HL-60 (cell line): ENCODE measurements around the gene FRAS1.
"Not testable (repeated sequence)": the region's sequence is repeated elsewhere in the genome, so short reads cannot be mapped to it uniquely, and the experiment has no call there.

Source experiments
- DNase-seq, 2 experiments: peaks; one replicate each; pipeline ENCODE4 v3.0.0-alpha.2; 2010 to 2020; ENCODE audit warnings: low read depth in 1 of 2, low spot score in 1 of 2
- H3K27ac ChIP-seq: fragments of 250-450 bp; sonication (Bioruptor Pico); replicated peaks from 2 replicates; pipeline ENCODE4 v1.5.1; 2020; ENCODE audit warnings: mild to moderate bottlenecking, moderate library complexity
- H3K27me3 ChIP-seq: fragments of 250-450 bp; sonication (Bioruptor Pico); 2 replicates; pipeline ENCODE4 v1.5.1; 2021; ENCODE audit warnings: mild to moderate bottlenecking, moderate library complexity; ENCODE audit not compliant: insufficient read depth, poor library complexity, severe bottlenecking
- H3K4me3 ChIP-seq: replicated peaks from 2 replicates; pipeline ENCODE4 v1.5.1; 2011; ENCODE audit warnings: mild to moderate bottlenecking, control low read depth, low read length; ENCODE audit not compliant: insufficient read depth
- GABPA ChIP-seq: IDR thresholded peaks from 2 replicates; pipeline ENCODE4 v1.6.1; 2012; ENCODE audit warnings: low read depth
- POLR2AphosphoS5 ChIP-seq: IDR thresholded peaks from 2 replicates; pipeline ENCODE4 v1.6.1; 2012; ENCODE audit warnings: low read depth
- SPI1 ChIP-seq: IDR thresholded peaks from 2 replicates; pipeline ENCODE4 v1.6.1; 2012; ENCODE audit warnings: low read depth, mild to moderate bottlenecking, borderline replicate concordance
- TF ChIP-seq, protein P1 (sequence below): IDR thresholded peaks from 2 replicates; pipeline ENCODE4 v1.6.1; 2012; ENCODE audit warnings: low read depth; ENCODE audit not compliant: insufficient replicate concordance
- TF ChIP-seq, protein P2 (sequence below): IDR thresholded peaks from one replicate; pipeline ENCODE4 v1.5.1; 2011; ENCODE audit warnings: low read length, control low read depth, inconsistent platforms; ENCODE audit not compliant: insufficient read depth

FRAS1 gene

DNA sequence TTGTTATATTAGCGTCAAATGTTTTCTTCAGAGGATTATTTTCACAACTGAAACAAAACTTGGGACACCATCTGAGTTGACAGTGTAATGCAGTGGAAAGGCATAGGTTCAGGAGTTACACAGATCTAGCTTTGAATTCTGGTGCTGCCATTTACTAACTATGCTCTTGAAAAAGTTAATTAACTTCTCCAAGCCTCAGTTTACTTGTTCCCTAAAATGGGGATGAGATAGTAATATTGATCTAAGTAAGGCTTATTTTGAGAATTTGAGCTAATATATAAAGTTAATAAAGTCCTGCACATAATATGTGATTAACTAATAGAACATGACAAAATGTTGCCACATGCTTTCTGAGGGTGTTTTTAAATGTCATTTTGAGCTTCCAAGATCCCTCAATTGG is 112.6 kb downstream of the FRAS1 start:
- H3K27ac ChIP-seq = no peak overlapping the region
- no peak for DNase-seq
- H3K27me3 ChIP-seq = no peaks in the 10 kb centered on the region
- TF ChIP-seq, protein P1, sequence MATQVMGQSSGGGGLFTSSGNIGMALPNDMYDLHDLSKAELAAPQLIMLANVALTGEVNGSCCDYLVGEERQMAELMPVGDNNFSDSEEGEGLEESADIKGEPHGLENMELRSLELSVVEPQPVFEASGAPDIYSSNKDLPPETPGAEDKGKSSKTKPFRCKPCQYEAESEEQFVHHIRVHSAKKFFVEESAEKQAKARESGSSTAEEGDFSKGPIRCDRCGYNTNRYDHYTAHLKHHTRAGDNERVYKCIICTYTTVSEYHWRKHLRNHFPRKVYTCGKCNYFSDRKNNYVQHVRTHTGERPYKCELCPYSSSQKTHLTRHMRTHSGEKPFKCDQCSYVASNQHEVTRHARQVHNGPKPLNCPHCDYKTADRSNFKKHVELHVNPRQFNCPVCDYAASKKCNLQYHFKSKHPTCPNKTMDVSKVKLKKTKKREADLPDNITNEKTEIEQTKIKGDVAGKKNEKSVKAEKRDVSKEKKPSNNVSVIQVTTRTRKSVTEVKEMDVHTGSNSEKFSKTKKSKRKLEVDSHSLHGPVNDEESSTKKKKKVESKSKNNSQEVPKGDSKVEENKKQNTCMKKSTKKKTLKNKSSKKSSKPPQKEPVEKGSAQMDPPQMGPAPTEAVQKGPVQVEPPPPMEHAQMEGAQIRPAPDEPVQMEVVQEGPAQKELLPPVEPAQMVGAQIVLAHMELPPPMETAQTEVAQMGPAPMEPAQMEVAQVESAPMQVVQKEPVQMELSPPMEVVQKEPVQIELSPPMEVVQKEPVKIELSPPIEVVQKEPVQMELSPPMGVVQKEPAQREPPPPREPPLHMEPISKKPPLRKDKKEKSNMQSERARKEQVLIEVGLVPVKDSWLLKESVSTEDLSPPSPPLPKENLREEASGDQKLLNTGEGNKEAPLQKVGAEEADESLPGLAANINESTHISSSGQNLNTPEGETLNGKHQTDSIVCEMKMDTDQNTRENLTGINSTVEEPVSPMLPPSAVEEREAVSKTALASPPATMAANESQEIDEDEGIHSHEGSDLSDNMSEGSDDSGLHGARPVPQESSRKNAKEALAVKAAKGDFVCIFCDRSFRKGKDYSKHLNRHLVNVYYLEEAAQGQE = no peak
- TF ChIP-seq GABPA (no peak), POLR2AphosphoS5 (no peak), SPI1 (no peak)
- TF ChIP-seq, protein P2, sequence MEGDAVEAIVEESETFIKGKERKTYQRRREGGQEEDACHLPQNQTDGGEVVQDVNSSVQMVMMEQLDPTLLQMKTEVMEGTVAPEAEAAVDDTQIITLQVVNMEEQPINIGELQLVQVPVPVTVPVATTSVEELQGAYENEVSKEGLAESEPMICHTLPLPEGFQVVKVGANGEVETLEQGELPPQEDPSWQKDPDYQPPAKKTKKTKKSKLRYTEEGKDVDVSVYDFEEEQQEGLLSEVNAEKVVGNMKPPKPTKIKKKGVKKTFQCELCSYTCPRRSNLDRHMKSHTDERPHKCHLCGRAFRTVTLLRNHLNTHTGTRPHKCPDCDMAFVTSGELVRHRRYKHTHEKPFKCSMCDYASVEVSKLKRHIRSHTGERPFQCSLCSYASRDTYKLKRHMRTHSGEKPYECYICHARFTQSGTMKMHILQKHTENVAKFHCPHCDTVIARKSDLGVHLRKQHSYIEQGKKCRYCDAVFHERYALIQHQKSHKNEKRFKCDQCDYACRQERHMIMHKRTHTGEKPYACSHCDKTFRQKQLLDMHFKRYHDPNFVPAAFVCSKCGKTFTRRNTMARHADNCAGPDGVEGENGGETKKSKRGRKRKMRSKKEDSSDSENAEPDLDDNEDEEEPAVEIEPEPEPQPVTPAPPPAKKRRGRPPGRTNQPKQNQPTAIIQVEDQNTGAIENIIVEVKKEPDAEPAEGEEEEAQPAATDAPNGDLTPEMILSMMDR = no peak
- no peak overlapping the region for H3K4me3 ChIP-seq

DNA sequence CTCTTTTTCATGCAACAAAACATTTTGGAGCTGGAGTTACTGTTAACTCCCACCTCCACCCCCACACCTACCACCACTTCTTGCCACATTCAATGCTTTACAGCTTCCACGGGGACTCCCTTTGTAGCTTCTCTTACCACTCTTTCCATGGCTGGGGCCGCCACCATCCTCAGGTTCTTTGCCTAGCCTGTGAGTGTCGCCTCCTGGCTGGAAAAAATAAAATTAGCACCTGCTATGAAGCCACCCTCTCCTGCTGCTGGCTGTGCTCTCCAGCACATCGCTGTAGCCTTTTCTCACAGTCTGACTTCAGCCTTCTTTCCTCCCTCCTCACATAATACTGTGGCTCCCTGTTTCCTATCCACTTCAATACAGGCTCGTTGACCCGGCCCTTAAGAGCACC is 114.4 kb downstream of the FRAS1 start:
- no peak for DNase-seq
- Histone ChIP-seq H3K27me3 (no peaks in the 10 kb centered on the region), H3K4me3 (no peak overlapping the region), H3K27ac (no peak overlapping the region)
- TF ChIP-seq, protein P1 = no peak
- TF ChIP-seq, protein P2 = no peak
- TF ChIP-seq GABPA (no peak), SPI1 (no peak), POLR2AphosphoS5 (no peak)

DNA sequence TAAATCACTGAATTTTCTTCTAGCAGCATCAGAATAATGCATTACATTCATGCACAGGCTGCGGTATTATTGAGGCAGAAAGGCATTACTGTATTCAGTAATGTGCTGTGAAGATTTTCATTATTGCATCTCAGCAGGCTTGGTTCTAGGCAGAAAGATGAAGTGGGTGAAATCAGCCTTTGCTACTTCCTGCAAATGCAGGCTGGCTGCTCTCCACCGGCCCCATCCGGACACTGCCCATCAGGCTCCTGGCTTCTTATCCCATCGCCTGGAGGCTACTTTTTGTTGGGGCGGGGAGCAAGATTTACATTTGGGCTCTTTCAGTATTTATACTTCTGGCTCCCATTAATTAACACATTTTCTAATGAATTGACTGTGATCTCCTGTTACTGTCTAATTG is 117.8 kb downstream of the FRAS1 start:
- no peak overlapping the region for H3K4me3 ChIP-seq
- no peak for TF ChIP-seq SPI1
- H3K27me3 ChIP-seq = no peaks in the 10 kb centered on the region
- DNase-seq = no peak
- H3K27ac ChIP-seq = no peak overlapping the region

DNA sequence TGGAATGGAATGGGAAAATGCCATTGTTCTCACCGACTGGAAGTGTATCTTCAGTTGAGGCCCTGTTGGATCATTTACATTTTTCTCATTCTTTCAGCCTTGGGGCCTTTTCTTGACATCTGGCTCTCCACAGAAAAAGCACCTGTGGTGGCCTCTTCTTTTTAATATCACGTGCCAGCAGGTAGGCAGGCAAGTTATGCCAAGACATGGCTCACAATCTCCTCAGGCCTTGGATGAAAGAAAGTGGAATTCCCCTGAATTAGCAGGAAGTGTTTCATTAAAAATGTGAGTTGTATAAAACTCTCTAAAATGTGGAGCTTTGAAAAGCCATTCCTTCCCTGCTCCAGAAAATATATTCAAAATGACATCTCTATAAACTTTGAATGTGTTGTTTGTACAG is 122.1 kb downstream of the FRAS1 start:
- Histone ChIP-seq H3K27ac (no peak overlapping the region), H3K27me3 (no peaks in the 10 kb centered on the region), H3K4me3 (no peak overlapping the region)
- DNase-seq = no peak
- TF ChIP-seq, protein P2 = no peak
- TF ChIP-seq, protein P1 = no peak
- no peak for TF ChIP-seq SPI1
- TF ChIP-seq GABPA = no peak
- no peak for TF ChIP-seq POLR2AphosphoS5

DNA sequence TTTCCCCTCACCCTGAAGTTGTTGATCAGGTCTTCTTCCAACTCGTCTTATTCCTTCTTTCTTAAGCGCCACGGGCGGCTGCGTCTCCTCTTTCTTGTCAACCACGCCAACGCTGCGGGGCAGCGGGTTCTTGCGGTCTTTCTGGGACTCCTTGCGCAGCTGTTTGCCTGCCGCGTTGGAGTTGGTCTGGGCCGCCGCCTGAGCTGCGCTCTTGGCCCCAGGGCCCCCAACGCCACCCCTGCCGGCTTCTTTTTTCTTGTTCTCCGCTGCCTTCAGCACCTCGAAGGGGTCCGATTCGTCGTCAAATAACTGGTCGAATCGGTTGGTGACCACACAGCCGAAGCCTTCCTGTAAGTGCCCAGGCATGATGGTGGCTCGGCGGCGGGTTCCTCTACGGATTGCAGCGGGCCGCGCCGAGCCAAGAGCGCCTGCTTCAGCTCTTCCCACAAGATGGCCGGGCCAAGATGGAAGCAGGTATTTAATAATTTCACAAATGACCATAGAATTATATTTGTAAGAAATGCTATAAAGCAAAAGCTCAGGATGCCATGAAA is 124.6 kb downstream of the FRAS1 start:
- H3K27ac ChIP-seq, H3K4me3 ChIP-seq, DNase-seq, H3K27me3 ChIP-seq: not testable (repeated sequence)
